Spinal cord (tissue), 10 donors: ENCODE measurements around the gene ZBTB7C. TPM values are rescaled to one million over a fixed set of nuclear protein-coding genes. Genes with fewer than 3 reads are reported as not detected.

ENCODE experiments used
- DNase-seq, 6 donors: peaks; one replicate each; pipeline versions ENCODE4 v3.0.0 to v3.0.0-alpha.2; 2013 to 2015; ENCODE audit warnings: low spot score in 6 of 6, low read depth in 4 of 6
- H3K27ac ChIP-seq: one replicate; pipeline ENCODE4 v1.5.1; 2013; ENCODE audit warnings: low read depth, low read length, control low read depth
- H3K27me3 ChIP-seq: one replicate; pipeline ENCODE4 v1.6.1; 2013; ENCODE audit warnings: low read length; ENCODE audit not compliant: control insufficient read depth, insufficient read depth
- H3K36me3 ChIP-seq: one replicate; pipeline ENCODE4 v1.6.1; 2013; ENCODE audit warnings: low read length; ENCODE audit not compliant: control insufficient read depth, insufficient read depth
- H3K4me1 ChIP-seq: one replicate; pipeline ENCODE4 v1.6.1; 2013; ENCODE audit warnings: low read length; ENCODE audit not compliant: control insufficient read depth, insufficient read depth
- H3K4me3 ChIP-seq: one replicate; pipeline ENCODE4 v1.5.1; 2013; ENCODE audit warnings: low read depth, low read length, control low read depth
- H3K9me3 ChIP-seq: one replicate; pipeline ENCODE4 v1.6.1; 2013; ENCODE audit warnings: low read length; ENCODE audit not compliant: control insufficient read depth, insufficient read depth
- WGBS: methylation state at CpG from one replicate; pipeline ENCODE4 v1.1.5; 2013; ENCODE audit warnings: missing lambda C conversion rate; ENCODE audit not compliant: insufficient coverage; 5-methylcytosine and 5-hydroxymethylcytosine counted together
- polyA plus RNA-seq, 2 donors: library from polyadenylated mRNA; unstranded; fragments of 120-200 nt; gene quantifications; one replicate each; pipeline ENCODE4 v1.2.1, GENCODE V29; 2013; ENCODE audit not compliant: insufficient read length in 2 of 2
- small RNA-seq: library from RNA; depleted of rRNA; stranded (forward); fragments of <200 nt; gene quantifications from one replicate; pipeline ENCODE3, GENCODE V24; 2014; ENCODE audit warnings: low replicate concordance
- total RNA-seq, 2 donors: library from RNA; depleted of rRNA in 1 of 2; stranded (reverse); fragments of 120-200 nt in 1 of 2; fragments of >200 nt in 1 of 2; gene quantifications; one replicate each; pipeline versions ENCODE4 v1.2.3 to v1.2.4, GENCODE V29; 2013 to 2014
- donor health status: healthy.

The ZBTB7C gene
- total and polyA plus RNA-seq, 4 donors: 7.6 to 15.7 (median 9.8) TPM

- peak in 2 of 6 donors; percentile 53 to 92 for DNase-seq
Measured at GRCh38 chr18:47983946-47984345, 425.2 kb downstream of the ZBTB7C start.

GRCh38 chr18:47983055-47983454 lies 426.1 kb downstream of the ZBTB7C start:
- Histone ChIP-seq H3K4me1 (no peaks in the 10 kb centered on the region), H3K9me3 (no peaks in the 10 kb centered on the region), H3K36me3 (no peaks in the 10 kb centered on the region), H3K27ac (no peak overlapping the region), H3K4me3 (no peak overlapping the region), H3K27me3 (no peaks in the 10 kb centered on the region)
- DNase-seq: no peak
- WGBS: 88% methylated on average over 1 of the region's 2 CpGs

More at GRCh38 chr18:47983946-47984345, 425.2 kb downstream of the ZBTB7C start:
- H3K27ac ChIP-seq: no peak overlapping the region
- WGBS: 53% methylated on average over 6 of the region's 6 CpGs
- no peaks in the 10 kb centered on the region for H3K9me3 ChIP-seq
- no peaks in the 10 kb centered on the region for H3K4me1 ChIP-seq
- H3K27me3 ChIP-seq: no peaks in the 10 kb centered on the region
- H3K36me3 ChIP-seq: no peaks in the 10 kb centered on the region
- H3K4me3 ChIP-seq: no peak overlapping the region

- Histone ChIP-seq H3K27me3 (no peaks in the 10 kb centered on the region), H3K36me3 (no peaks in the 10 kb centered on the region), H3K4me3 (no peak overlapping the region), H3K9me3 (no peaks in the 10 kb centered on the region), H3K4me1 (no peaks in the 10 kb centered on the region), H3K27ac (no peak overlapping the region)
- 100% methylated on average over 3 of the region's 4 CpGs for WGBS
- DNase-seq: no peak
Measured at GRCh38 chr18:47981830-47982229, 427.4 kb downstream of the ZBTB7C start.

- Histone ChIP-seq H3K27ac (no peak overlapping the region), H3K4me3 (no peak overlapping the region), H3K4me1 (no peaks in the 10 kb centered on the region), H3K9me3 (no peaks in the 10 kb centered on the region), H3K27me3 (no peaks in the 10 kb centered on the region), H3K36me3 (no peaks in the 10 kb centered on the region)
- DNase-seq: peak in 1 of 6 donors; percentile 37
- WGBS: 63% methylated on average over 1 of the region's 3 CpGs
Measured at GRCh38 chr18:47981320-47981719, 427.9 kb downstream of the ZBTB7C start.

- no peaks in the 10 kb centered on the region for H3K27me3 ChIP-seq
- no peaks in the 10 kb centered on the region for H3K36me3 ChIP-seq
- H3K27ac ChIP-seq: no peak overlapping the region
- no peaks in the 10 kb centered on the region for H3K9me3 ChIP-seq
- no peaks in the 10 kb centered on the region for H3K4me1 ChIP-seq
- no peak for DNase-seq
- 55% methylated on average over 3 of the region's 5 CpGs for WGBS
- H3K4me3 ChIP-seq: no peak overlapping the region
Measured at GRCh38 chr18:47979611-47980200, 429.5 kb downstream of the ZBTB7C start.

GRCh38 chr18:47978603-47979002 lies 430.6 kb downstream of the ZBTB7C start:
- H3K4me1 ChIP-seq: no peaks in the 10 kb centered on the region
- DNase-seq: no peak
- H3K4me3 ChIP-seq: no peak overlapping the region
- 100% methylated on average over 1 of the region's 1 CpG for WGBS
- H3K36me3 ChIP-seq: no peaks in the 10 kb centered on the region
- H3K27me3 ChIP-seq: no peaks in the 10 kb centered on the region
- no peaks in the 10 kb centered on the region for H3K9me3 ChIP-seq
- H3K27ac ChIP-seq: no peak overlapping the region

GRCh38 chr18:47978141-47978540 lies 431.0 kb downstream of the ZBTB7C start:
- DNase-seq: peak in 1 of 6 donors; percentile 37
- 100% methylated on average over 1 of the region's 2 CpGs for WGBS
- Histone ChIP-seq H3K9me3 (no peaks in the 10 kb centered on the region), H3K27ac (no peak overlapping the region), H3K4me3 (no peak overlapping the region), H3K4me1 (no peaks in the 10 kb centered on the region), H3K27me3 (no peaks in the 10 kb centered on the region), H3K36me3 (no peaks in the 10 kb centered on the region)

Small RNAs within 50 kb of the gene (small RNA-seq; reads per million reads assigned to genes)
- not detected for gene RNU6-708P

Other genes starting within 250 kb of the ZBTB7C start
- gene CTIF, start 129.6 kb upstream of the ZBTB7C start, total RNA-seq: 10 to 100 TPM; 32.5 to 40.4 TPM
- gene CTIF, start 129.6 kb upstream of the ZBTB7C start, polyA plus RNA-seq: 100 to 1,000 TPM; 105 to 106 TPM